ENCODE results near the gene RPP25L. TPM values are rescaled to one million over a fixed set of nuclear protein-coding genes. Genes with fewer than 3 reads are reported as not detected.

Gene RPP25L
- total RNA-seq, 1 experiment from 2014 or later: 25.0 TPM

GRCh38 chr9:34573599-34574325 lies 38.1 kb downstream of the RPP25L start:
- ChIA-PET POLR2A (ENCODE audit: unreplicated experiment) (no interaction called here), CTCF (no interaction called here)
- TF ChIP-seq EZH2phosphoT487 (IDR thresholded peaks at IDR 0.05; ENCODE audit: borderline replicate concordance, low read length): no peak
- no peak for TF ChIP-seq CTCF (conservative IDR thresholded peaks at IDR 0.05; ENCODE audit: low read depth, low read length)
- no peak for TF ChIP-seq EZH2 (IDR thresholded peaks at IDR 0.05; ENCODE audit: low read length, unreplicated experiment)
- Histone ChIP-seq H3K79me2 (ENCODE audit: low read length) (no peaks in the 10 kb centered on the region), H2AFZ (ENCODE audit: low read length) (no peak overlapping the region), H3K9me2 (replicated peaks; ENCODE audit: low read length) (no peaks in the 10 kb centered on the region), H3K27me3 (ENCODE audit: low read length) (no peaks in the 10 kb centered on the region), H3F3A (ENCODE audit: low read length, unreplicated experiment) (no peaks in the 10 kb centered on the region), H4K20me1 (ENCODE audit: low read length) (no peaks in the 10 kb centered on the region), H3K9ac (ENCODE audit: low read length) (no peak overlapping the region), H3K9me3 (ENCODE audit: low read length) (no peaks in the 10 kb centered on the region), H3K4me1 (ENCODE audit: insufficient read depth, low read length) (no peaks in the 10 kb centered on the region), H3K4me2 (ENCODE audit: low read length) (no peak overlapping the region), H3K4me3 (ENCODE audit: low read length) (no peak overlapping the region), H3K36me3 (ENCODE audit: low read depth, low read length) (no peaks in the 10 kb centered on the region), H3K27ac (ENCODE audit: low read length) (no peak overlapping the region)
- intact Hi-C loops (cut with micrococcal nuclease): no loop called here
- ATAC-seq (no peak), DNase-seq (no peak)
- BruUV-seq (replicated peaks): no TSS peak

- ATAC-seq (no peak), DNase-seq (no peak)
- Histone ChIP-seq H3K4me1 (ENCODE audit: insufficient read depth, low read length) (no peaks in the 10 kb centered on the region), H3K9me3 (ENCODE audit: low read length) (no peaks in the 10 kb centered on the region), H3K27me3 (ENCODE audit: low read length) (no peaks in the 10 kb centered on the region), H3K4me3 (ENCODE audit: low read length) (no peak overlapping the region), H3F3A (ENCODE audit: low read length, unreplicated experiment) (no peaks in the 10 kb centered on the region), H3K27ac (ENCODE audit: low read length) (no peak overlapping the region), H3K4me2 (ENCODE audit: low read length) (no peak overlapping the region), H3K36me3 (ENCODE audit: low read depth, low read length) (no peaks in the 10 kb centered on the region), H4K20me1 (ENCODE audit: low read length) (no peaks in the 10 kb centered on the region), H3K79me2 (ENCODE audit: low read length) (no peaks in the 10 kb centered on the region), H3K9me2 (replicated peaks; ENCODE audit: low read length) (no peaks in the 10 kb centered on the region), H2AFZ (ENCODE audit: low read length) (no peak overlapping the region), H3K9ac (ENCODE audit: low read length) (no peak overlapping the region)
- TF ChIP-seq EZH2phosphoT487 (IDR thresholded peaks at IDR 0.05; ENCODE audit: borderline replicate concordance, low read length) (no peak), EZH2 (IDR thresholded peaks at IDR 0.05; ENCODE audit: low read length, unreplicated experiment) (no peak), CTCF (conservative IDR thresholded peaks at IDR 0.05; ENCODE audit: low read depth, low read length) (no peak)
- CTCF ChIA-PET: no interaction called here
- POLR2A ChIA-PET (ENCODE audit: unreplicated experiment): no interaction called here
- intact Hi-C loops (cut with micrococcal nuclease): no loop called here
- BruUV-seq (replicated peaks): no TSS peak
Observed at GRCh38 chr9:34572628-34573027, 39.3 kb downstream of the RPP25L start.

GRCh38 chr9:34572092-34572491 lies 39.8 kb downstream of the RPP25L start:
- Histone ChIP-seq H3K4me2 (ENCODE audit: low read length) (no peak overlapping the region), H3K27me3 (ENCODE audit: low read length) (no peaks in the 10 kb centered on the region), H4K20me1 (ENCODE audit: low read length) (no peaks in the 10 kb centered on the region), H3K4me1 (ENCODE audit: insufficient read depth, low read length) (no peaks in the 10 kb centered on the region), H3K4me3 (ENCODE audit: low read length) (no peak overlapping the region), H3K9me3 (ENCODE audit: low read length) (no peaks in the 10 kb centered on the region), H3F3A (ENCODE audit: low read length, unreplicated experiment) (no peaks in the 10 kb centered on the region), H3K79me2 (ENCODE audit: low read length) (no peaks in the 10 kb centered on the region), H3K27ac (ENCODE audit: low read length) (no peak overlapping the region), H3K9me2 (replicated peaks; ENCODE audit: low read length) (no peaks in the 10 kb centered on the region), H2AFZ (ENCODE audit: low read length) (no peak overlapping the region), H3K36me3 (ENCODE audit: low read depth, low read length) (no peaks in the 10 kb centered on the region), H3K9ac (ENCODE audit: low read length) (no peak overlapping the region)
- ATAC-seq (no peak), DNase-seq (no peak)
- intact Hi-C loops (cut with micrococcal nuclease): no loop called here
- ChIA-PET CTCF (no interaction called here), POLR2A (ENCODE audit: unreplicated experiment) (no interaction called here)
- no TSS peak for BruUV-seq (replicated peaks)
- TF ChIP-seq EZH2phosphoT487 (IDR thresholded peaks at IDR 0.05; ENCODE audit: borderline replicate concordance, low read length) (no peak), EZH2 (IDR thresholded peaks at IDR 0.05; ENCODE audit: low read length, unreplicated experiment) (no peak), CTCF (conservative IDR thresholded peaks at IDR 0.05; ENCODE audit: low read depth, low read length) (no peak)
